H9 (cell line): ENCODE data around the gene SESN2. TPM values are rescaled to one million over a fixed set of nuclear protein-coding genes. Genes with fewer than 3 reads are reported as not detected.

ENCODE experiments used
- DNase-seq: peaks from one replicate; pipeline ENCODE4 v3.0.0-alpha.2; 2017
- H2AFZ ChIP-seq: one replicate; pipeline ENCODE4 v1.6.1; 2013; ENCODE audit warnings: mild to moderate bottlenecking, low read length, control low read depth, moderate library complexity
- H2AK5ac ChIP-seq: 2 replicates; pipeline ENCODE4 v1.6.1; 2013; ENCODE audit warnings: low read length, control low read depth, mixed read lengths; ENCODE audit not compliant: insufficient read length
- H2BK120ac ChIP-seq: one replicate; pipeline ENCODE4 v1.6.1; 2013; ENCODE audit warnings: low read depth, mild to moderate bottlenecking, low read length, control low read depth, inconsistent platforms; ENCODE audit not compliant: poor library complexity, severe bottlenecking
- H2BK12ac ChIP-seq: 2 replicates; pipeline ENCODE4 v1.6.1; 2013; ENCODE audit warnings: low read length, control low read depth, mixed read lengths, low read depth; ENCODE audit not compliant: insufficient read length
- H2BK15ac ChIP-seq: 2 replicates; pipeline ENCODE4 v1.6.1; 2013; ENCODE audit warnings: low read depth, low read length, control low read depth
- H2BK20ac ChIP-seq: one replicate; pipeline ENCODE4 v1.6.1; 2013; ENCODE audit warnings: low read depth, mild to moderate bottlenecking, low read length, control low read depth, inconsistent platforms; ENCODE audit not compliant: poor library complexity, severe bottlenecking
- H2BK5ac ChIP-seq: 2 replicates; pipeline ENCODE4 v1.6.1; 2013; ENCODE audit warnings: low read length, control low read depth, mixed read lengths; ENCODE audit not compliant: insufficient read length
- H3K14ac ChIP-seq: 2 replicates; pipeline ENCODE4 v1.6.1; 2013; ENCODE audit warnings: low read length, control low read depth; ENCODE audit not compliant: insufficient read depth
- H3K18ac ChIP-seq: 2 replicates; pipeline ENCODE4 v1.6.1; 2013; ENCODE audit warnings: low read depth, mild to moderate bottlenecking, mixed read lengths, low read length, control low read depth; ENCODE audit not compliant: insufficient read length
- H3K23ac ChIP-seq: 2 replicates; pipeline ENCODE4 v1.6.1; 2013; ENCODE audit warnings: low read length, control low read depth, mixed read lengths, low read depth; ENCODE audit not compliant: insufficient read length
- H3K23me2 ChIP-seq: 2 replicates; pipeline ENCODE4 v1.6.1; 2013; ENCODE audit warnings: low read depth, mild to moderate bottlenecking, mixed read lengths, low read length, control low read depth; ENCODE audit not compliant: insufficient read length, poor library complexity, severe bottlenecking
- H3K27ac ChIP-seq: 2 replicates; pipeline ENCODE4 v1.5.1; 2013; ENCODE audit warnings: low read length, control low read depth, mixed read lengths, low read depth; ENCODE audit not compliant: insufficient read length
- H3K27me3 ChIP-seq: 2 replicates; pipeline ENCODE4 v1.6.1; 2013; ENCODE audit warnings: low read length, control low read depth, inconsistent platforms; ENCODE audit not compliant: insufficient read depth
- H3K4ac ChIP-seq: 2 replicates; pipeline ENCODE4 v1.6.1; 2013; ENCODE audit warnings: low read depth, mild to moderate bottlenecking, control low read depth, inconsistent platforms, low read length, moderate library complexity
- H3K4me1 ChIP-seq: 2 replicates; pipeline ENCODE4 v1.6.1; 2013; ENCODE audit warnings: low read length, control low read depth, inconsistent platforms; ENCODE audit not compliant: insufficient read depth
- H3K4me2 ChIP-seq: 2 replicates; pipeline ENCODE4 v1.6.1; 2013; ENCODE audit warnings: low read length, control low read depth, mixed read lengths; ENCODE audit not compliant: insufficient read length, insufficient read depth
- H3K56ac ChIP-seq: 2 replicates; pipeline ENCODE4 v1.6.1; 2013; ENCODE audit warnings: low read depth, mild to moderate bottlenecking, mixed read lengths, low read length, control low read depth; ENCODE audit not compliant: insufficient read length
- H3K79me1 ChIP-seq: 2 replicates; pipeline ENCODE4 v1.6.1; 2013; ENCODE audit warnings: low read depth, mild to moderate bottlenecking, moderate library complexity, low read length, control low read depth, inconsistent platforms; ENCODE audit not compliant: insufficient read depth, poor library complexity, severe bottlenecking
- H3K79me2 ChIP-seq: 2 replicates; pipeline ENCODE4 v1.6.1; 2013; ENCODE audit warnings: low read length, control low read depth, inconsistent platforms; ENCODE audit not compliant: insufficient read depth
- H3K9ac ChIP-seq: 2 replicates; pipeline ENCODE4 v1.6.1; 2013; ENCODE audit warnings: low read length, control low read depth, mixed read lengths; ENCODE audit not compliant: insufficient read length; ENCODE audit errors: extremely low read depth
- H3K9me3 ChIP-seq: one replicate; pipeline ENCODE4 v1.6.1; 2013; ENCODE audit warnings: low read depth, low read length, inconsistent platforms; ENCODE audit not compliant: control insufficient read depth
- H3T11ph ChIP-seq: one replicate; pipeline ENCODE4 v1.6.1; 2013; ENCODE audit warnings: mild to moderate bottlenecking, low read length, control low read depth, inconsistent platforms
- H4K20me1 ChIP-seq: one replicate; pipeline ENCODE4 v1.6.1; 2013; ENCODE audit not compliant: control insufficient read depth, insufficient read length, insufficient read depth
- H4K5ac ChIP-seq: 2 replicates; pipeline ENCODE4 v1.6.1; 2013; ENCODE audit warnings: low read depth, mild to moderate bottlenecking, mixed read lengths, low read length, control low read depth; ENCODE audit not compliant: insufficient read length
- H4K8ac ChIP-seq: replicated peaks from 2 replicates; pipeline ENCODE4 v1.6.1; 2013; ENCODE audit warnings: low read length, control low read depth, mixed read lengths, low read depth; ENCODE audit not compliant: insufficient read length
- H4K91ac ChIP-seq: 2 replicates; pipeline ENCODE4 v1.6.1; 2013; ENCODE audit warnings: low read depth, mild to moderate bottlenecking, moderate library complexity, mixed read lengths, low read length, control low read depth; ENCODE audit not compliant: insufficient read length
- H3K27ac Mint-ChIP-seq, 3 experiments: 2 replicates in 2 of 3; 3 replicates in 1 of 3; pipeline ENCODE4 v1.8.0; 2020 to 2021; ENCODE audit warnings: mixed read lengths in 3 of 3, mild to moderate bottlenecking in 1 of 3, moderate library complexity in 1 of 3
- H3K27me3 Mint-ChIP-seq: 2 replicates; pipeline ENCODE4 v1.8.0; 2021; ENCODE audit warnings: low read depth, mild to moderate bottlenecking, moderate library complexity, mixed read lengths
- H3K36me3 Mint-ChIP-seq, 3 experiments: 2 replicates in 2 of 3; 3 replicates in 1 of 3; pipeline ENCODE4 v1.8.0; 2020 to 2021; ENCODE audit warnings: low read depth in 3 of 3, mixed read lengths in 3 of 3; ENCODE audit not compliant: insufficient read depth in 1 of 3
- H3K4me1 Mint-ChIP-seq, 2 experiments: 2 replicates each; pipeline ENCODE4 v1.8.0; 2020; ENCODE audit warnings: mixed read lengths in 2 of 2
- H3K4me3 Mint-ChIP-seq, 2 experiments: 2 replicates in 1 of 2; 3 replicates in 1 of 2; pipeline ENCODE4 v1.8.0; 2020 to 2021; ENCODE audit warnings: mild to moderate bottlenecking in 2 of 2, mixed read lengths in 2 of 2, moderate library complexity in 1 of 2
- H3K9me3 Mint-ChIP-seq, 2 experiments: 2 replicates in 1 of 2; 3 replicates in 1 of 2; pipeline ENCODE4 v1.8.0; 2020; ENCODE audit warnings: mild to moderate bottlenecking in 2 of 2, mixed read lengths in 2 of 2, moderate library complexity in 1 of 2
- WGBS: extraction: QIAGEN DNeasy Blood & Tissue Kit; methylation state at CpG from one replicate; pipeline ENCODE4 v1.1.7; 2013; ENCODE audit warnings: missing lambda C conversion rate, low lambda C conversion rate, mixed read lengths; ENCODE audit not compliant: insufficient read length; ENCODE audit errors: extremely low coverage; 5-methylcytosine and 5-hydroxymethylcytosine counted together
- total RNA-seq: library from RNA; stranded (reverse); gene quantifications from 2 replicates; pipeline ENCODE4 v1.2.1, GENCODE V29; 2021
- TF ChIP-seq, protein P1 (sequence below): fragments of 200-600 bp; sonication (generic); conservative IDR thresholded peaks from 3 replicates; pipeline ENCODE4 v1.8.0; 2021; ENCODE audit warnings: antibody characterized with exemption, mild to moderate bottlenecking

Gene SESN2
- total RNA-seq, 1 experiment from 2014 or later, result 24.6 TPM

DNA sequence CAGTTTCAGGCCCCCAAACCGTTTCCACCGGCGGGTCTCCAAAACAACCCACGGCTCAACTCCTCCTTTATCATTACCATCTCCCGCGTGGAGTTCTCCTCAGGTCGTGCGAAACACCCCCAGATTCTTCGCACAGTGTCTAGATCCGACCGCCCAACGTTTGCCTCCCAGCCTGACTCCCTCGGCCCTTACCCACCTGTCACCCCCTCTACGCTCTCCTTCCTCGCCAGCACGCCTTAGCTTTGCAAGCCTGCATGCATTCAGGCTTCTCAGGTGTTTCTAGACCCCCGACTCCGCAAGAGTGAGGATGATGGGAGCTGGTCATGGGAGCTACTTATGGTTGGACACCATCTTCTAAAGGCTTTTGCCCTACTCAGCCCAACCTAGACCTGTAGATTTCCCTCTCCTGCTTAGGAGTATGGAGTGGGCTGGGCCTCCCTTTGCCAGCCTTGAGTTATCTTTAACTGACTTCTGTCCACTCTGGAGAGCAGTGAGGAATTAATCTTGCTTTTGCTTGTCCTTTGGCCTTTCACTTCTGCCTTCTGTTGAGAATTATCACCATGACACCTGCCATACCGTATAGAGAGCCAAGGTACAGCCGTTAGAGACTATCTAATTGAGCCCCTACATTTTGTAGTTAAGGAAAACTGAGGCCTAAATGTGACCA is 22.5 kb upstream of the SESN2 start:
- Histone ChIP-seq H3K4me2 (peak overlapping the region; percentile 99), H2AFZ (no peak overlapping the region), H3K79me1 (peaks cover 5% of the 10 kb centered on the region), H3K18ac (no peak overlapping the region), H2BK20ac (no peak overlapping the region), H3K27ac (no peak overlapping the region), H3K23ac (no peak overlapping the region), H3K23me2 (peaks cover 14% of the 10 kb centered on the region), H2BK15ac (no peak overlapping the region), H3T11ph (no peak overlapping the region), H3K9ac (peak overlapping the region; percentile 86), H4K5ac (no peak overlapping the region), H4K20me1 (no peaks in the 10 kb centered on the region), H4K8ac (no peak overlapping the region), H3K4ac (no peak overlapping the region), H3K9me3 (no peaks in the 10 kb centered on the region), H2AK5ac (no peak overlapping the region), H3K27me3 (no peaks in the 10 kb centered on the region), H4K91ac (no peak overlapping the region), H3K56ac (no peak overlapping the region), H2BK12ac (no peak overlapping the region), H3K14ac (peak overlapping the region; percentile 25; the same call in 1 of the 2 replicates), H2BK120ac (no peak overlapping the region), H3K4me1 (no peaks in the 10 kb centered on the region), H3K79me2 (peaks cover 16% of the 10 kb centered on the region; the same call in 1 of the 2 replicates), H2BK5ac (no peak overlapping the region)
- DNase-seq, result no peak
- WGBS, result no CpG with 5 or more reads among the region's 20 CpGs
- TF ChIP-seq, protein P1, sequence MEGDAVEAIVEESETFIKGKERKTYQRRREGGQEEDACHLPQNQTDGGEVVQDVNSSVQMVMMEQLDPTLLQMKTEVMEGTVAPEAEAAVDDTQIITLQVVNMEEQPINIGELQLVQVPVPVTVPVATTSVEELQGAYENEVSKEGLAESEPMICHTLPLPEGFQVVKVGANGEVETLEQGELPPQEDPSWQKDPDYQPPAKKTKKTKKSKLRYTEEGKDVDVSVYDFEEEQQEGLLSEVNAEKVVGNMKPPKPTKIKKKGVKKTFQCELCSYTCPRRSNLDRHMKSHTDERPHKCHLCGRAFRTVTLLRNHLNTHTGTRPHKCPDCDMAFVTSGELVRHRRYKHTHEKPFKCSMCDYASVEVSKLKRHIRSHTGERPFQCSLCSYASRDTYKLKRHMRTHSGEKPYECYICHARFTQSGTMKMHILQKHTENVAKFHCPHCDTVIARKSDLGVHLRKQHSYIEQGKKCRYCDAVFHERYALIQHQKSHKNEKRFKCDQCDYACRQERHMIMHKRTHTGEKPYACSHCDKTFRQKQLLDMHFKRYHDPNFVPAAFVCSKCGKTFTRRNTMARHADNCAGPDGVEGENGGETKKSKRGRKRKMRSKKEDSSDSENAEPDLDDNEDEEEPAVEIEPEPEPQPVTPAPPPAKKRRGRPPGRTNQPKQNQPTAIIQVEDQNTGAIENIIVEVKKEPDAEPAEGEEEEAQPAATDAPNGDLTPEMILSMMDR, result no peak
- Mint-ChIP-seq H3K27ac (no peak overlapping the region), H3K4me1 (peaks cover 6 to 9% of the 10 kb centered on the region in 2 experiments; a peak in 3 of 4 replicates), H3K36me3 (peaks cover 0 to 6% (median 1%) of the 10 kb centered on the region in 3 experiments; a peak in 3 of 7 replicates), H3K9me3 (peaks cover 0 to 3% of the 10 kb centered on the region in 2 experiments; a peak in 1 of 5 replicates), H3K27me3 (no peaks in the 10 kb centered on the region), H3K4me3 (no peak overlapping the region)
